HCT116 (cell line): ENCODE results near the gene ATP6V1G3.

ENCODE experiments used
- EGR1 ChIP-seq: IDR thresholded peaks from 2 replicates; pipeline ENCODE4 v1.6.1; 2012; ENCODE audit warnings: low read depth
- JUND ChIP-seq: IDR thresholded peaks from 2 replicates; pipeline ENCODE4 v1.6.1; 2012
- TF ChIP-seq, protein P1 (sequence below), 3 experiments: fragments of 200-600 bp in 1 of 3; sonication (generic) in 1 of 3; IDR thresholded peaks in 2 of 3; conservative IDR thresholded peaks in 1 of 3; 2 replicates each; pipeline ENCODE4 v1.5.1; 2012 to 2017; ENCODE audit warnings: low read depth in 2 of 3, low read length in 2 of 3, antibody characterized with exemption in 1 of 3, borderline replicate concordance in 1 of 3, control low read depth in 1 of 3, mild to moderate bottlenecking in 1 of 3, mixed read lengths in 1 of 3, mixed run types in 1 of 3, moderate library complexity in 1 of 3; ENCODE audit not compliant: insufficient read depth in 1 of 3

DNA sequence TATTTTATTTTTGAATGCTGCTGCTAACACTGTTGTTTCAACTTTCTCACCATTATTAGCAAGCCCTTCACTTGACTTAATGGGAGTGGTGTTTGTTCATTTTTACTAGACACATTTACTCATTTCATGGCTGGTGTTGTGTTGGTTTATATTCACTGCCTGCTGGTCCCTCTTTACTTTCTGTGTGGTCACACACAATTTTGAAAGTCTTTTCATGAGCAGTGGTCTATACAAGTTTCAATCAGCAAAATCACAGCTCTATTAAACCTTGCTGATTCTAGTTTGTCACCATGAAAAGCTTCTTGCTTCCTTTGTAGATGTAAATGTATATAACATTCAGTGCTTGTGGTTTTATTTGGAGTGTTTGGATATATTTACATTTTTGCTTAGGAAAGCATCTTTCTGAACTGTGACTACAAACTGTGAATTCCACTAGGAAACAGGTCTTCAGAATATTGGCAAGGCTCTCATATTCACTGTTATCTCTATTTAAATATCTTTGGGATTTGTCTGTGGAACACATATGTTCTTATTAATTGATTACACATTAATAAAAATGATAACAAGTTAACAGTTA is 22.8 kb downstream of the ATP6V1G3 start:
- TF ChIP-seq JUND: no peak
- TF ChIP-seq, protein P1, sequence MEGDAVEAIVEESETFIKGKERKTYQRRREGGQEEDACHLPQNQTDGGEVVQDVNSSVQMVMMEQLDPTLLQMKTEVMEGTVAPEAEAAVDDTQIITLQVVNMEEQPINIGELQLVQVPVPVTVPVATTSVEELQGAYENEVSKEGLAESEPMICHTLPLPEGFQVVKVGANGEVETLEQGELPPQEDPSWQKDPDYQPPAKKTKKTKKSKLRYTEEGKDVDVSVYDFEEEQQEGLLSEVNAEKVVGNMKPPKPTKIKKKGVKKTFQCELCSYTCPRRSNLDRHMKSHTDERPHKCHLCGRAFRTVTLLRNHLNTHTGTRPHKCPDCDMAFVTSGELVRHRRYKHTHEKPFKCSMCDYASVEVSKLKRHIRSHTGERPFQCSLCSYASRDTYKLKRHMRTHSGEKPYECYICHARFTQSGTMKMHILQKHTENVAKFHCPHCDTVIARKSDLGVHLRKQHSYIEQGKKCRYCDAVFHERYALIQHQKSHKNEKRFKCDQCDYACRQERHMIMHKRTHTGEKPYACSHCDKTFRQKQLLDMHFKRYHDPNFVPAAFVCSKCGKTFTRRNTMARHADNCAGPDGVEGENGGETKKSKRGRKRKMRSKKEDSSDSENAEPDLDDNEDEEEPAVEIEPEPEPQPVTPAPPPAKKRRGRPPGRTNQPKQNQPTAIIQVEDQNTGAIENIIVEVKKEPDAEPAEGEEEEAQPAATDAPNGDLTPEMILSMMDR (IDR thresholded peaks at IDR 0.05 in 2 of 3, conservative IDR thresholded peaks at IDR 0.05 in 1 of 3; ENCODE audit: borderline replicate concordance in 1 of 3, insufficient read depth in 1 of 3, low read depth in 2 of 3, low read length in 2 of 3): no peak
- TF ChIP-seq EGR1: no peak
